AG04449 (cell line): Measurements from ENCODE around the gene COG3.

Experiments used
- CTCF ChIA-PET: fragments of 350-600 bp; formaldehyde crosslinking; extraction: SDS; loops from one replicate; lab custom pipeline; 2021; ENCODE audit warnings: antibody characterized with exemption; lab: Yijun Ruan, JAX
- POLR2A ChIA-PET: fragments of 400-600, 350-600 bp; formaldehyde crosslinking; extraction: SDS; loops from one replicate; lab custom pipeline; 2020; ENCODE audit warnings: antibody characterized with exemption, inconsistent platforms; lab: Yijun Ruan, JAX
- DNase-seq: peaks from one replicate; pipeline ENCODE4 v3.0.0-alpha.2; 2010; ENCODE audit warnings: low read depth, low spot score
- H3K4me3 ChIP-seq: 2 replicates; pipeline ENCODE4 v1.5.1; 2011; ENCODE audit warnings: low read depth, mild to moderate bottlenecking, control low read depth, low read length
- TF ChIP-seq, protein P1 (sequence below): IDR thresholded peaks from one replicate; pipeline ENCODE4 v1.5.1; 2011; ENCODE audit warnings: mild to moderate bottlenecking, moderate library complexity, low read length, control low read depth, inconsistent platforms; ENCODE audit not compliant: insufficient read depth; ENCODE audit errors: missing control alignments

Gene COG3

DNA sequence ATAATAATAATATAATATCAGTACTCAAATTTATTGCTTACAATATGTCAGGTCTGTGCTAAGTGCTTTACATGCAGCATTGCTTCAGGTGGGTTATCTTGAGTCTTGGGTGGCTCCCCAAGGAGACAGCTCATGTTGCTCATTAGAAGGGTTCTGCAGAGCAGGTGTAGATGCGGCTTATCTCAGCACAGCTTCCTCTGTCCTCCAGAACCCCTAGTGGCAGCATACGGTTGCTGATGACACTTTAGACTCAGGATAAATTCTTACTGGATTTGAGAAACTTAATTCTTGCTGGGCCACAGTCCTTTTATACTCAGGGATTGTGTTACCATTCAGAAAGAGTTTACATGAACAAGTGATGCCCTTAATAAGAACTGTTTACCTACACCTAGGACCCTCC lies 8.9 kb downstream of the COG3 start:
- POLR2A ChIA-PET, result no interaction called here
- TF ChIP-seq, protein P1, sequence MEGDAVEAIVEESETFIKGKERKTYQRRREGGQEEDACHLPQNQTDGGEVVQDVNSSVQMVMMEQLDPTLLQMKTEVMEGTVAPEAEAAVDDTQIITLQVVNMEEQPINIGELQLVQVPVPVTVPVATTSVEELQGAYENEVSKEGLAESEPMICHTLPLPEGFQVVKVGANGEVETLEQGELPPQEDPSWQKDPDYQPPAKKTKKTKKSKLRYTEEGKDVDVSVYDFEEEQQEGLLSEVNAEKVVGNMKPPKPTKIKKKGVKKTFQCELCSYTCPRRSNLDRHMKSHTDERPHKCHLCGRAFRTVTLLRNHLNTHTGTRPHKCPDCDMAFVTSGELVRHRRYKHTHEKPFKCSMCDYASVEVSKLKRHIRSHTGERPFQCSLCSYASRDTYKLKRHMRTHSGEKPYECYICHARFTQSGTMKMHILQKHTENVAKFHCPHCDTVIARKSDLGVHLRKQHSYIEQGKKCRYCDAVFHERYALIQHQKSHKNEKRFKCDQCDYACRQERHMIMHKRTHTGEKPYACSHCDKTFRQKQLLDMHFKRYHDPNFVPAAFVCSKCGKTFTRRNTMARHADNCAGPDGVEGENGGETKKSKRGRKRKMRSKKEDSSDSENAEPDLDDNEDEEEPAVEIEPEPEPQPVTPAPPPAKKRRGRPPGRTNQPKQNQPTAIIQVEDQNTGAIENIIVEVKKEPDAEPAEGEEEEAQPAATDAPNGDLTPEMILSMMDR, result no peak
- DNase-seq, result no peak
- no peak overlapping the region for H3K4me3 ChIP-seq
- CTCF ChIA-PET, result interaction anchor here (1.2 to 2.0 kb wide), 3 partner anchors 9 to 102 kb away, joined by 3 to 5 read pairs (median 4); partner anchors contain the start of gene COG3

DNA sequence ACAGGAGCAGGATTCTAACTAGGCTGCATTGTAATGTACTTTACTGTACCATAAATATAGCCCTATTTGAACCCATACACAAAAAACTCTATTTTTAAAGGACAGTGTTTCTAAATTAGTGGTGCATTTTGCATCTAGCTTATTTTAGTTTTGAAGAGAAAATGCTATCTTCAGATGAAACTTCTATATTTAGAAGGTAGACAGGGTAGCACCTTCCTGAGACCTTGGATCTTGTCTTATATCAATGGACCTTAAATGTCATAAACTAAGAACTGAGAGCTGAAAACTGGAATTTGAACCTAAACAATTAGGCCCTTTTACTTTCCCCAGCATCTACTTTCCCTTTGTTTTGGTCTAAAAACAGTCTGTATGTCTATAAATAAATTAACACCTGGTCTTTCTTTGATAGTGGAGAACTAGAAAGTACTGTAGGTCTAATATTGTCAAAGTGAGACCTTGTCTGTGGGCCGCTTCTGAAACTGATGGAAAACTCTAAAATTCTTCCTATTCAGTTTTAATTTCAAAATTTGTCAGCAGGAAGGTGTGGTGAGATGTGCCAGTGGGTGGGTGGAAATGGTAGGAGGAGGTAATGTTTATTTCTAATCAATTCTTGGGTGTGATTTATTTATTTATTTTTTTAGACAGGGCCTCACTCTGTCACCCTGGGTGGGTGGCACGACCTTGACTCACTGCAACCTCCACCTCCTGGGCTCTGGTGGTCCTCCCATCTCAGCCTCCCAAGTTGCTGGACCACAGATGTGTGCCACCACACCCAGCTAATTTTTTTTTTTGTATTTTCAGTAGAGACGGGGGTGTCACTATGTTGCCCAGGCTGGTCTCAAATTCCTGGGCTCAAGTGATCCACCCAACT lies 10.1 kb downstream of the COG3 start:
- TF ChIP-seq, protein P1, result no peak
- no peak for DNase-seq
- no peak overlapping the region for H3K4me3 ChIP-seq
- CTCF ChIA-PET, result interaction anchor here (1.1 to 2.0 kb wide), 4 partner anchors 9 to 104 kb away, joined by 3 to 7 read pairs (median 4); partner anchors contain the start of gene COG3
- POLR2A ChIA-PET, result no interaction called here

DNA sequence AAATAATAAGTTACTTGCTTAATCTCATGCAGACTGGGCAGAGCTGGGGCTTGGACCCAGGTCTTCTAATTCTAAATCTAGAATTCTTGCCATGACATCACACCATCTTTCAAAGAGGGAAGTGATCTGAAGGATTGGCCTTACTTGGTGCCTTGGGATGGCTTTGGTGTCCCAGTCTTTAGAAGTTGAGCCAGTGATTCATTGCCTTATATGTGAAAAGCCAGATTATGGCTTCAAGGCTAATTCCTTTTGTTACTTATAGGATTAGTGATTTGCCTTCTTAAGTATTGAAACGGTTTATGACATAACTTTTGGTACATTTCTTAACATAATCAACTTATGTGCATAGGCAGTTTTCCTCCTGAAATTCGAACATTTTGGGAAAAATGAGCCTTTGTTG lies 14.9 kb downstream of the COG3 start:
- TF ChIP-seq, protein P1, result no peak
- no peak overlapping the region for H3K4me3 ChIP-seq
- POLR2A ChIA-PET, result no interaction called here
- CTCF ChIA-PET, result interaction anchor here (1.3 to 1.9 kb wide), 2 partner anchors 9 to 32 kb away, joined by 3 to 6 read pairs; no protein-coding TSS in a partner anchor
- DNase-seq, result no peak

DNA sequence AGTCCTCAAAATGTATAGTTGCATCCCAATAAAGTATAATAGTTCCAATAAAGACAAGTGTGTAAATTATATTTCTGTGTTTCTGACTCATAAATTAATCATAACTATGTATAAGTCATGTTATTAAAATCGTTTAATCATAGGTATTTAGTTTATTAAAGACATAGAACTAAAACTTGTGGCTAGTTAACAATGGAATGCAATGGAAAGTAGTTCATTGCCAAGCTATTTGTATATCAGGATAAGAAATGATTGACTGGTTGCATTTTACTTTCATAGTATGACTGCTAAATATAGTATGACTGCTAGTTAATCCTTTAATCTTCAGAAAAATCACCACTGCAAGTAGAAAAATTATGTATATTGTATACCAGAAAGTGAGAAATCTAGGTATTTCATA lies 16.9 kb downstream of the COG3 start:
- TF ChIP-seq, protein P1, result no peak
- POLR2A ChIA-PET, result no interaction called here
- no peak for DNase-seq
- CTCF ChIA-PET, result interaction anchor here (1.0 to 2.0 kb wide), 6 partner anchors 9 to 113 kb away, joined by 3 to 6 read pairs (median 4); partner anchors contain the start of gene COG3
- H3K4me3 ChIP-seq, result no peak overlapping the region

DNA sequence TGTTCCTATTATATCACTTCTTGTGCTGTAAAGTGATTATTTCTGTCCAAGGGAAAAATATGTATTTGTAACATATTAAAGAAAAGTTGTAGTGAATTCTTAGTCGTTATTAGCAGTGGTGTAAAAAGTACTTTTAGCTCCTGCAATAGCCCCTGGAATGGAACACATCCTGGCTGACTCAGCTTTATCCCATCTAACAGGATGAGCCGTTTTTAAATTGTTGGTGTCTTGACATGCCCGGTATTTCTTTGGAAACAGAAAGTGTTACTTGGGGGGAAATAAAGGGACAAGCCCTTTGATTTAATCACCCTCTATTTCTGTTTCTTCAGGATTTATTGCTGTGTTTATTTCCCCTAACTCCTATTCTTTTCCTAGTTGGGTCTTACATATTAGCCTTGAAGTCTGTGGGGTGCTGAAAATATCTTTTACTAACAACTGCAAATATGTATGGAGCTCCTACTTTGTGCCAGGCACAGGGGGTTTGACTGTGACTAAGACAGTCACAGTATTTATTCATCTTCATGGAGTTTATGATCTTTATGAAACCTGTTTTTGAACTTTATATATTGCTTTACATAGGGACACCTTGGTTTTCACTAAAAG lies 17.9 kb downstream of the COG3 start:
- POLR2A ChIA-PET, result interaction anchor here (1.3 kb wide), 1 partner anchor 12 kb away, joined by 4 read pairs; no protein-coding TSS in a partner anchor

More for the DNA sequence above, 17.9 kb downstream of the COG3 start:
- CTCF ChIA-PET, result interaction anchor here (1.4 to 1.6 kb wide), 2 partner anchors 15 to 18 kb away, joined by 3 to 4 read pairs; partner anchors contain the start of gene COG3
- H3K4me3 ChIP-seq, result no peak overlapping the region
- TF ChIP-seq, protein P1, result no peak
- no peak for DNase-seq
